GM23338 (cell line): ENCODE results near the gene KCTD14. TPM values are rescaled to one million over a fixed set of nuclear protein-coding genes. Genes with fewer than 3 reads are reported as not detected.

Experiments
- ATAC-seq: fragments of 200-7000 bp; cut with Tn5 transposase; 3 replicates; pipeline ENCODE4 v1.9.1; 2020
- DNase-seq: peaks from one replicate; pipeline ENCODE4 v3.0.0-alpha.2; 2015; ENCODE audit warnings: low spot score
- H2AFZ ChIP-seq: fragments of 200-600 bp; sonication (generic); 2 replicates; pipeline ENCODE4 v1.8.0; 2016; ENCODE audit warnings: antibody characterized with exemption, mild to moderate bottlenecking, moderate library complexity
- H3F3A ChIP-seq: fragments of 200-600 bp; sonication (generic); replicated peaks from 2 replicates; pipeline ENCODE4 v1.8.0; 2017; ENCODE audit warnings: antibody characterized with exemption, mixed run types, low read depth
- H3K27ac ChIP-seq: fragments of 200-600 bp; sonication (generic); 2 replicates; pipeline ENCODE4 v1.6.1; 2016; ENCODE audit warnings: low read depth
- H3K27me3 ChIP-seq: fragments of 200-600 bp; sonication (generic); 2 replicates; pipeline ENCODE4 v1.8.0; 2016; ENCODE audit warnings: mild to moderate bottlenecking, mixed run types, moderate library complexity; ENCODE audit not compliant: insufficient read depth
- H3K36me3 ChIP-seq: fragments of 200-600 bp; sonication (generic); 2 replicates; pipeline ENCODE4 v1.8.0; 2016; ENCODE audit warnings: mild to moderate bottlenecking; ENCODE audit not compliant: insufficient read depth
- H3K4me1 ChIP-seq: fragments of 200-600 bp; sonication (generic); 2 replicates; pipeline ENCODE4 v1.8.0; 2016; ENCODE audit warnings: mild to moderate bottlenecking, moderate library complexity; ENCODE audit not compliant: insufficient read depth
- H3K4me2 ChIP-seq: fragments of 200-600 bp; sonication (generic); 2 replicates; pipeline ENCODE4 v1.7.1; 2017; ENCODE audit warnings: mixed run types
- H3K4me3 ChIP-seq: fragments of 200-600 bp; sonication (generic); 2 replicates; pipeline ENCODE4 v1.6.1; 2016; ENCODE audit warnings: mixed run types
- H3K79me2 ChIP-seq: fragments of 200-600 bp; sonication (generic); replicated peaks from 2 replicates; pipeline ENCODE4 v1.8.0; 2017; ENCODE audit warnings: mild to moderate bottlenecking; ENCODE audit not compliant: insufficient read depth
- H3K9me2 ChIP-seq: fragments of 200-600 bp; sonication (generic); 2 replicates; pipeline ENCODE4 v1.8.0; 2017; ENCODE audit not compliant: insufficient read depth
- H4K20me1 ChIP-seq: fragments of 200-600 bp; sonication (generic); replicated peaks from 2 replicates; pipeline ENCODE4 v1.8.0; 2017; ENCODE audit warnings: mild to moderate bottlenecking; ENCODE audit not compliant: insufficient read depth
- H3K27ac Mint-ChIP-seq: 2 replicates; pipeline ENCODE4 v1.8.0; 2020; ENCODE audit warnings: inconsistent platforms, mild to moderate bottlenecking, moderate library complexity, mixed read lengths
- H3K27me3 Mint-ChIP-seq: 3 replicates; pipeline ENCODE4 v1.8.0; 2022; ENCODE audit warnings: low read depth, mild to moderate bottlenecking, moderate library complexity, mixed read lengths, inconsistent platforms; ENCODE audit not compliant: insufficient read depth, poor library complexity
- H3K36me3 Mint-ChIP-seq: 3 replicates; pipeline ENCODE4 v1.8.0; 2021; ENCODE audit warnings: low read depth, mild to moderate bottlenecking, inconsistent platforms, moderate library complexity, mixed read lengths
- H3K4me1 Mint-ChIP-seq: 3 replicates; pipeline ENCODE4 v1.8.0; 2020; ENCODE audit warnings: mild to moderate bottlenecking, inconsistent platforms, mixed read lengths
- H3K4me3 Mint-ChIP-seq: 3 replicates; pipeline ENCODE4 v1.8.0; 2021; ENCODE audit warnings: moderate library complexity, mild to moderate bottlenecking, inconsistent platforms, mixed read lengths
- H3K9me3 Mint-ChIP-seq: 3 replicates; pipeline ENCODE4 v1.8.0; 2020; ENCODE audit warnings: moderate library complexity, mild to moderate bottlenecking, inconsistent platforms, mixed read lengths
- CREB1 ChIP-seq: fragments of 250-450 bp; sonication (Bioruptor Pico); IDR thresholded peaks from 2 replicates; pipeline ENCODE4 v1.5.0; 2020; ENCODE audit warnings: low read depth, mild to moderate bottlenecking, moderate library complexity
- ETS1 ChIP-seq: IDR thresholded peaks from 2 replicates; pipeline ENCODE4 v1.6.1; 2016; ENCODE audit warnings: antibody characterized with exemption
- EZH2 ChIP-seq: fragments of 200-600 bp; sonication (generic); IDR thresholded peaks from one replicate; pipeline ENCODE4 v1.8.0; 2017; ENCODE audit warnings: antibody characterized with exemption, mild to moderate bottlenecking, low read depth; ENCODE audit not compliant: unreplicated experiment
- EZH2phosphoT487 ChIP-seq: fragments of 200-600 bp; sonication (generic); IDR thresholded peaks from one replicate; pipeline ENCODE4 v1.8.1; 2018; ENCODE audit warnings: antibody characterized with exemption; ENCODE audit not compliant: unreplicated experiment
- JUNB ChIP-seq: IDR thresholded peaks from one replicate; pipeline ENCODE4 v1.6.1; 2016; ENCODE audit warnings: antibody characterized with exemption; ENCODE audit not compliant: unreplicated experiment
- NANOG ChIP-seq: IDR thresholded peaks from 2 replicates; pipeline ENCODE4 v1.6.1; 2016; ENCODE audit warnings: antibody characterized with exemption, borderline replicate concordance
- POLR2AphosphoS5 ChIP-seq: IDR thresholded peaks from 2 replicates; pipeline ENCODE4 v1.6.1; 2016; ENCODE audit warnings: antibody characterized with exemption, low read depth
- REST ChIP-seq: IDR thresholded peaks from one replicate; pipeline ENCODE4 v1.6.1; 2018; ENCODE audit warnings: antibody characterized with exemption; ENCODE audit not compliant: unreplicated experiment
- STAT1 ChIP-seq: IDR thresholded peaks from one replicate; pipeline ENCODE4 v1.6.1; 2016; ENCODE audit warnings: antibody characterized with exemption; ENCODE audit not compliant: unreplicated experiment
- ZNF114 ChIP-seq: fragments of 250-450 bp; sonication (Bioruptor Pico); IDR thresholded peaks from 2 replicates; pipeline ENCODE4 v1.5.0; 2020; ENCODE audit warnings: mild to moderate bottlenecking, moderate library complexity
- ZNF331 ChIP-seq: fragments of 250-450 bp; sonication (Bioruptor Pico); IDR thresholded peaks from 2 replicates; pipeline ENCODE4 v1.5.0; 2020; ENCODE audit warnings: low read depth, mild to moderate bottlenecking, moderate library complexity
- ZNF462 ChIP-seq: fragments of 250-450 bp; sonication (Bioruptor Pico); IDR thresholded peaks from 2 replicates; pipeline ENCODE4 v1.5.0; 2020; ENCODE audit warnings: mild to moderate bottlenecking, moderate library complexity
- polyA plus RNA-seq: library from polyadenylated mRNA; unstranded; fragments of >200 nt; fragmentation: Nextera tagmentation; extraction: Ambion mirVana; gene quantifications from 2 replicates; pipeline ENCODE4 v1.2.1, GENCODE V29; 2016
- total RNA-seq: library from RNA; depleted of rRNA; stranded (reverse); fragments of >200 nt; shearing (Covaris generic); gene quantifications from 2 replicates; pipeline ENCODE4 v1.2.3, GENCODE V29; 2014
- TF ChIP-seq, protein P1 (sequence below), 2 experiments: fragments of 200-600 bp in 1 of 2; sonication (generic) in 1 of 2; conservative IDR thresholded peaks; 2 replicates each; pipeline versions ENCODE4 v1.5.1 to v1.6.1; 2016 to 2017; ENCODE audit warnings: antibody characterized with exemption in 2 of 2, low read depth in 2 of 2, mild to moderate bottlenecking in 2 of 2, moderate library complexity in 1 of 2

KCTD14 gene
- total and polyA plus RNA-seq, 2 experiments from 2014 or later = 5.9 to 19.1 TPM

DNA sequence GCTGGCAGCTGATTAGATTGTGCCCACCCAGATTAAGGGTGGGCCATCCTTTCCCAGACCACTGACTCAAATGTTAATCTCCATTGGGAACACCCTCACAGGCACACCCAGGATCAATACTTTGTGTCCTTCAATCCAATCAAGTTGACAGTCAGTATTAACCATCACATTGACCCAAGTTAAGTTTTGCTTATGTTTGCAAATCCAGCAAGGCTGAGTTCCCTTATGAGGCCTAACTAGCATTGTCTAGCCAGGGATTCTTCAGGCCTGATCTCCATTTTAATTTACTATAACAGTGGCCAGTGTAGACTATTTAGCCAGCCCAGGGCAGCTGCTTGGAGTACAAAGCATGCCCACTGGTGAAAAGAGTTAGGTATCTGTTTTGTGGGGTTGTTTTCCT, 2.3 kb upstream of the KCTD14 start:
- Mint-ChIP-seq H3K27ac (no peak overlapping the region), H3K4me3 (no peak overlapping the region), H3K4me1 (peaks cover 15% of the 10 kb centered on the region), H3K36me3 (no peaks in the 10 kb centered on the region), H3K9me3 (peaks cover 5% of the 10 kb centered on the region), H3K27me3 (no peaks in the 10 kb centered on the region)
- Histone ChIP-seq H3K79me2 (no peaks in the 10 kb centered on the region; the same call in 1 of the 2 replicates), H3F3A (peaks cover 9% of the 10 kb centered on the region), H3K36me3 (no peaks in the 10 kb centered on the region), H3K27ac (no peak overlapping the region), H4K20me1 (no peaks in the 10 kb centered on the region), H3K4me1 (peaks cover 7% of the 10 kb centered on the region; the same call in 1 of the 2 replicates), H3K27me3 (no peaks in the 10 kb centered on the region), H3K4me3 (no peak overlapping the region), H3K9me2 (no peaks in the 10 kb centered on the region), H3K4me2 (no peak overlapping the region), H2AFZ (no peak overlapping the region)
- no peak for DNase-seq
- no peak for ATAC-seq
- TF ChIP-seq REST = no peak
- TF ChIP-seq ZNF462 (CRISPR knock-in tag) = no peak
- no peak for TF ChIP-seq NANOG
- TF ChIP-seq, protein P1, sequence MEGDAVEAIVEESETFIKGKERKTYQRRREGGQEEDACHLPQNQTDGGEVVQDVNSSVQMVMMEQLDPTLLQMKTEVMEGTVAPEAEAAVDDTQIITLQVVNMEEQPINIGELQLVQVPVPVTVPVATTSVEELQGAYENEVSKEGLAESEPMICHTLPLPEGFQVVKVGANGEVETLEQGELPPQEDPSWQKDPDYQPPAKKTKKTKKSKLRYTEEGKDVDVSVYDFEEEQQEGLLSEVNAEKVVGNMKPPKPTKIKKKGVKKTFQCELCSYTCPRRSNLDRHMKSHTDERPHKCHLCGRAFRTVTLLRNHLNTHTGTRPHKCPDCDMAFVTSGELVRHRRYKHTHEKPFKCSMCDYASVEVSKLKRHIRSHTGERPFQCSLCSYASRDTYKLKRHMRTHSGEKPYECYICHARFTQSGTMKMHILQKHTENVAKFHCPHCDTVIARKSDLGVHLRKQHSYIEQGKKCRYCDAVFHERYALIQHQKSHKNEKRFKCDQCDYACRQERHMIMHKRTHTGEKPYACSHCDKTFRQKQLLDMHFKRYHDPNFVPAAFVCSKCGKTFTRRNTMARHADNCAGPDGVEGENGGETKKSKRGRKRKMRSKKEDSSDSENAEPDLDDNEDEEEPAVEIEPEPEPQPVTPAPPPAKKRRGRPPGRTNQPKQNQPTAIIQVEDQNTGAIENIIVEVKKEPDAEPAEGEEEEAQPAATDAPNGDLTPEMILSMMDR (conservative IDR thresholded peaks at IDR 0.05; ENCODE audit: low read depth in 2 of 2) = no peak
- TF ChIP-seq CREB1 (CRISPR knock-in tag) = no peak
- no peak for TF ChIP-seq POLR2AphosphoS5
- no peak for TF ChIP-seq EZH2phosphoT487
- no peak for TF ChIP-seq ETS1
- TF ChIP-seq STAT1 = no peak
- no peak for TF ChIP-seq JUNB
- no peak for TF ChIP-seq ZNF114 (CRISPR knock-in tag)
- TF ChIP-seq EZH2 = no peak
- no peak for TF ChIP-seq ZNF331 (CRISPR knock-in tag)
